CD14-positive monocyte (primary cell): ENCODE data around the gene DPM2. TPM values are rescaled to one million over a fixed set of nuclear protein-coding genes. Genes with fewer than 3 reads are reported as not detected.

Source experiments
- DNase-seq, 3 donors: peaks; one replicate each; pipeline ENCODE4 v3.0.0-alpha.2; 2011 to 2022
- H2AFZ ChIP-seq: 2 replicates; pipeline ENCODE4 v1.6.0; 2012; ENCODE audit warnings: mild to moderate bottlenecking, low read depth, low read length, inconsistent platforms; ENCODE audit not compliant: insufficient read depth, poor library complexity, severe bottlenecking
- H3K27ac ChIP-seq, 2 donors: 1 replicate in 1 of 2; 2 replicates in 1 of 2; pipeline ENCODE4 v1.5.1; 2012 to 2013; ENCODE audit warnings: low read length in 2 of 2, control low read depth in 1 of 2, inconsistent platforms in 1 of 2, low read depth in 1 of 2, mild to moderate bottlenecking in 1 of 2
- H3K27me3 ChIP-seq, 2 donors: one replicate each; pipeline versions ENCODE4 v1.6.0 to v1.6.1; 2011 to 2013; ENCODE audit warnings: low read length in 2 of 2; ENCODE audit not compliant: control insufficient read depth in 2 of 2, insufficient read depth in 2 of 2
- H3K36me3 ChIP-seq, 2 donors: replicated peaks in 1 of 2; 1 replicate in 1 of 2; 2 replicates in 1 of 2; pipeline versions ENCODE4 v1.5.1 to v1.6.1; 2012 to 2013; ENCODE audit warnings: low read length in 2 of 2, control low read depth in 1 of 2, inconsistent platforms in 1 of 2, mild to moderate bottlenecking in 1 of 2; ENCODE audit not compliant: insufficient read depth in 2 of 2, control insufficient read depth in 1 of 2
- H3K4me1 ChIP-seq, 2 donors: 1 replicate in 1 of 2; 2 replicates in 1 of 2; pipeline versions ENCODE4 v1.5.1 to v1.6.1; 2012 to 2013; ENCODE audit warnings: low read length in 2 of 2, control low read depth in 1 of 2, inconsistent platforms in 1 of 2, mild to moderate bottlenecking in 1 of 2, moderate library complexity in 1 of 2; ENCODE audit not compliant: insufficient read depth in 2 of 2, control insufficient read depth in 1 of 2
- H3K4me2 ChIP-seq: replicated peaks from 2 replicates; pipeline ENCODE3; 2012; ENCODE audit warnings: low read length, moderate library complexity, mild to moderate bottlenecking; ENCODE audit not compliant: poor library complexity, severe bottlenecking; ENCODE audit errors: extremely low read depth
- H3K4me3 ChIP-seq, 3 experiments: fragments of 200-600 bp in 1 of 3; sonication (generic) in 1 of 3; replicated peaks in 1 of 3; 1 replicate in 2 of 3; 2 replicates in 1 of 3; pipeline ENCODE4 v1.5.1; 2011 to 2013; ENCODE audit warnings: low read length in 3 of 3, mild to moderate bottlenecking in 3 of 3, control low read depth in 2 of 3, low read depth in 2 of 3, inconsistent platforms in 1 of 3, moderate library complexity in 1 of 3
- H3K79me2 ChIP-seq: 2 replicates; pipeline ENCODE4 v1.6.0; 2012; ENCODE audit warnings: mild to moderate bottlenecking, control low read depth, inconsistent platforms, low read length, moderate library complexity; ENCODE audit not compliant: insufficient read depth
- H3K9ac ChIP-seq: 2 replicates; pipeline ENCODE4 v1.6.0; 2017; ENCODE audit warnings: low read length, mild to moderate bottlenecking; ENCODE audit not compliant: insufficient read depth, poor library complexity, severe bottlenecking
- H3K9me3 ChIP-seq, 2 donors: replicated peaks in 1 of 2; 1 replicate in 1 of 2; 2 replicates in 1 of 2; pipeline versions ENCODE4 v1.5.1 to v1.6.1; 2012 to 2013; ENCODE audit warnings: low read length in 2 of 2, control low read depth in 1 of 2; ENCODE audit not compliant: control insufficient read depth in 1 of 2, insufficient read depth in 1 of 2
- H4K20me1 ChIP-seq: 2 replicates; pipeline ENCODE4 v1.6.0; 2012; ENCODE audit warnings: mild to moderate bottlenecking, low read length, control low read depth, moderate library complexity; ENCODE audit not compliant: insufficient read depth
- H3K27ac Mint-ChIP-seq, 7 donors: one replicate each; pipeline ENCODE4 v1.8.0; 2020; ENCODE audit warnings: mild to moderate bottlenecking in 7 of 7, mixed read lengths in 7 of 7, moderate library complexity in 6 of 7, inconsistent platforms in 2 of 7
- H3K27me3 Mint-ChIP-seq, 3 donors: one replicate each; pipeline ENCODE4 v1.8.0; 2021 to 2022; ENCODE audit warnings: low read depth in 3 of 3, mild to moderate bottlenecking in 3 of 3, mixed read lengths in 3 of 3, moderate library complexity in 3 of 3, inconsistent platforms in 1 of 3
- H3K36me3 Mint-ChIP-seq, 2 donors: one replicate each; pipeline ENCODE4 v1.8.0; 2020; ENCODE audit warnings: mixed read lengths in 2 of 2, inconsistent platforms in 1 of 2, mild to moderate bottlenecking in 1 of 2
- H3K4me1 Mint-ChIP-seq: one replicate; pipeline ENCODE4 v1.8.0; 2020; ENCODE audit warnings: mild to moderate bottlenecking, mixed read lengths
- H3K4me3 Mint-ChIP-seq, 2 donors: one replicate each; pipeline ENCODE4 v1.8.0; 2020; ENCODE audit warnings: mild to moderate bottlenecking in 2 of 2, mixed read lengths in 2 of 2, moderate library complexity in 1 of 2
- H3K9me3 Mint-ChIP-seq, 7 donors: one replicate each; pipeline ENCODE4 v1.8.0; 2020 to 2022; ENCODE audit warnings: mixed read lengths in 7 of 7, mild to moderate bottlenecking in 6 of 7, moderate library complexity in 6 of 7, inconsistent platforms in 2 of 7
- CTCF ChIP-seq: fragments of 200-600 bp; IDR thresholded peaks from one replicate; pipeline ENCODE4 v1.8.0; 2022; ENCODE audit warnings: antibody characterized with exemption, mild to moderate bottlenecking
- WGBS: methylation state at CpG from one replicate; pipeline ENCODE4 v1.1.5; 2013; ENCODE audit warnings: missing lambda C conversion rate; ENCODE audit not compliant: insufficient coverage; 5-methylcytosine and 5-hydroxymethylcytosine counted together
- intact Hi-C, 2 donors: fragments of 100-400 bp; cut with micrococcal nuclease; formaldehyde crosslinking; loops; one replicate each; pipeline versions ENCODE4 v1.15.0 to v1.15.1; 2023
- polyA plus RNA-seq, 3 donors: library from polyadenylated mRNA; depleted of rRNA in 1 of 3; unstranded in 2 of 3; stranded (reverse) in 1 of 3; fragments of 300-500 nt in 2 of 3; fragments of >200 nt in 1 of 3; fragmentation: Illumina TruSeq in 2 of 3; gene quantifications; 1 replicate in 2 of 3; 2 replicates in 1 of 3; pipeline ENCODE4 v1.2.3, GENCODE V29; 2012 to 2021

Gene DPM2
- polyA plus RNA-seq, 3 donors, result 22.4 to 28.7 (median 25.4) TPM

- peaks cover 25% of the 10 kb centered on the region for H3K4me1 Mint-ChIP-seq
- H3K36me3 Mint-ChIP-seq, result no peaks in the 10 kb centered on the region
- H3K4me2 ChIP-seq, result no peak overlapping the region
- DNase-seq, result no peak
- H3K36me3 ChIP-seq, result no peaks in the 10 kb centered on the region
- H3K27me3 Mint-ChIP-seq, result peaks cover 2 to 9% (median 4%) of the 10 kb centered on the region in 3 donors
- TF ChIP-seq CTCF, result no peak
- H3K4me1 ChIP-seq, result peaks cover 13 to 20% of the 10 kb centered on the region in 2 donors
- H3K9ac ChIP-seq, result no peak overlapping the region
- peaks cover 0 to 4% (median 0%) of the 10 kb centered on the region in 7 donors for H3K9me3 Mint-ChIP-seq
- H3K9me3 ChIP-seq, result no peaks in the 10 kb centered on the region
- no peak overlapping the region for H3K4me3 Mint-ChIP-seq
- no peak overlapping the region for H3K4me3 ChIP-seq
- WGBS, result 0% methylated on average over 1 of the region's 3 CpGs
- no peak overlapping the region for H3K27ac ChIP-seq
- intact Hi-C loops, result no loop called here
- no peaks in the 10 kb centered on the region for H3K27me3 ChIP-seq
- H3K27ac Mint-ChIP-seq, result no peak overlapping the region
- H4K20me1 ChIP-seq, result no peaks in the 10 kb centered on the region
- no peaks in the 10 kb centered on the region for H3K79me2 ChIP-seq
- no peak overlapping the region for H2AFZ ChIP-seq
These were observed 24.6 kb upstream of the DPM2 start for GRCh38 chr9:127962278-127962677.

- 76% methylated on average over 12 of the region's 13 CpGs for WGBS
- no peak overlapping the region for H2AFZ ChIP-seq
- H3K4me3 Mint-ChIP-seq, result no peak overlapping the region
- no peak overlapping the region for H3K4me2 ChIP-seq
- H3K4me1 ChIP-seq, result peaks cover 13 to 17% of the 10 kb centered on the region in 2 donors
- H3K4me1 Mint-ChIP-seq, result peaks cover 19% of the 10 kb centered on the region
- no peak overlapping the region for H3K27ac Mint-ChIP-seq
- DNase-seq, result peak in 1 of 3 donors; percentile 36
- H3K9me3 Mint-ChIP-seq, result peaks cover 0 to 4% (median 0%) of the 10 kb centered on the region in 7 donors
- no peaks in the 10 kb centered on the region for H3K36me3 Mint-ChIP-seq
- H3K36me3 ChIP-seq, result no peaks in the 10 kb centered on the region
- H3K27ac ChIP-seq, result no peak overlapping the region
- H3K4me3 ChIP-seq, result no peak overlapping the region
- no peaks in the 10 kb centered on the region for H3K27me3 ChIP-seq
- intact Hi-C loops, result no loop called here
- no peak for TF ChIP-seq CTCF
- H3K27me3 Mint-ChIP-seq, result peaks cover 2 to 6% (median 4%) of the 10 kb centered on the region in 3 donors
- no peaks in the 10 kb centered on the region for H3K79me2 ChIP-seq
- H4K20me1 ChIP-seq, result no peaks in the 10 kb centered on the region
- no peaks in the 10 kb centered on the region for H3K9me3 ChIP-seq
- H3K9ac ChIP-seq, result no peak overlapping the region
These were observed 24.0 kb upstream of the DPM2 start for GRCh38 chr9:127961613-127962155.
